ENCODE data around the gene LTBP1. TPM values are rescaled to one million over a fixed set of nuclear protein-coding genes. Genes with fewer than 3 reads are reported as not detected.

Gene LTBP1
- total RNA-seq, 2 experiments from 2014 or later, result 0.14 to 0.31 TPM

DNA sequence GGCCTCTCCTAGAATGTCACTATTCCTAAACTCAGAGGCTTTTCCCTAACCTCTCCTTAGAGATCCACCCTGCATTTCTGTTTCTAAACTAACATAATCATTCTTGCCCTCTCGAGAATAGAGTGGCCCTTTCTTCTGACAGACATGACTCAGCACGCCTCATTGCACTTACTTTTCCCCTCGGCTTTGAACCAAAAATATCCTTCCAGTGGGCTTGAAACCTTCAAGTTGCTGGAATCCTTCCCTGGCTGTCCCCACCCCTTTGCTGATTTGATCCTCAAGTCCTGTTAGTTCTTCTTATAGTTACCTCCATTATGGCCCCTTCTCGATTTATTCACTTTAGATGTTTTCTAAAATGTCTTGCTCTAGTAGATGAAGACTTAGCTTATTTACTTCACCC, 158.0 kb downstream of the LTBP1 start:
- H3K36me3 Mint-ChIP-seq, result no peaks in the 10 kb centered on the region
- no peaks in the 10 kb centered on the region for H3K9me3 Mint-ChIP-seq
- no peak for DNase-seq
- no peak overlapping the region for H3K27ac Mint-ChIP-seq
- H3K4me3 Mint-ChIP-seq, result no peak overlapping the region
- peaks cover 13% of the 10 kb centered on the region for H3K27me3 Mint-ChIP-seq
- no peaks in the 10 kb centered on the region for H3K4me1 Mint-ChIP-seq

DNA sequence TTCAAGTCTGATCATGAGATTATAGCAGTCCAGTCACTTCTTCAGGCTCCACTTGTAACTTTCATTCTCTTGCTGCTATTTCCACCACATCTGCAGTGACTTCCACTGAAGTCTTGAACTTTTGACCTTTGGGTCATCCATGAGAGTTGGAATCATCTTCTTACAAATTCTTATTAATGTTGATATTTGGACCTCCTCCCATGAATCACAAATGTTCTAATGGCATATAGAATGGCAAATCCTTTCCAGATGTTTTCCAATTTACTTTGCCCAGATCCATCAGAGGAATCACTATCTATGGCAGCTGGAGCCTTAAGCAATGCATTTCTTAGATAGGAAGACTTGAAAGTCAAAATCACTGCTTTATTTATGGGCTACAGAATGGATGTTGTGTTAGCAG, 159.4 kb downstream of the LTBP1 start:
- Mint-ChIP-seq H3K36me3 (no peaks in the 10 kb centered on the region), H3K27ac (no peak overlapping the region), H3K9me3 (no peaks in the 10 kb centered on the region), H3K27me3 (peaks cover 17% of the 10 kb centered on the region), H3K4me1 (no peaks in the 10 kb centered on the region), H3K4me3 (no peak overlapping the region)
- no peak for DNase-seq

DNA sequence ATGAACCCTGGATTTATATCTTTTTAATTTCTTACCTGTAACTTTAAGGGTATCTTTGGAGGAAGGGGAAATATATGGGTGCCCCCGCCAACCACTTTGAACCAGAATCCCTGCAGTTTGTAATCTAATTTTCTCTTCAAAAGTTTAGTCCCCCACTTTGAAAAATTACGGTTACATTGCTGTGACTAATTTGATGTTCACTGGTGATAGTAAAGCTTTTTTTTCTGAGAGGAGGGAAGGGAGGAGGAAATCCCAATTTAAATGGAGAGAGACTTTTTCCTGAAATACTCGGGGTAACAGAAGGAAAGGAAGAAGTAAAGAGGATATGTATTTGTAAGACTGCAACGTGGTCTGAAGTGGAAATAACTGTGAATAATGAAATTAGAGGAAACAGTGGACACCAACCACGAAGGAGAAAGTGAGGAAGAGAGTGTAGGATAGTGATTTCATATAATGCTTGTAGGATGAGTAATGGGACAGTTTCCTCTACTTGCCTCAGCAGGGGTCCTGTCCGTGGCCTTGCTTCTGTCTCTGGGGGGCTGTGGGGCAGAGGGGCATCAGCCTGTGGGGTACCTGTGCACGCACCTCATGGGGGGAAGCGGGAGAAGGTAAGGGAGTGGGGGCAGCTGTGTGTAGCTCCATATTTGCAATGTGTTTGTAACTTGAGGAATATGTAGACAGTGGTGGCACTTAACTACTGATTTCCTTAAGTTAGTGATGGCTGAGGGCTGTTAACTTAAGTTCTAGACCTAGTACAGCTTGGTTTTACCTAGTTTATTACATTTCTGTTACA, 161.1 kb downstream of the LTBP1 start:
- Mint-ChIP-seq H3K36me3 (no peaks in the 10 kb centered on the region), H3K4me1 (no peaks in the 10 kb centered on the region), H3K9me3 (no peaks in the 10 kb centered on the region), H3K4me3 (no peak overlapping the region), H3K27ac (no peak overlapping the region), H3K27me3 (peaks cover 21% of the 10 kb centered on the region)
- no peak for DNase-seq

DNA sequence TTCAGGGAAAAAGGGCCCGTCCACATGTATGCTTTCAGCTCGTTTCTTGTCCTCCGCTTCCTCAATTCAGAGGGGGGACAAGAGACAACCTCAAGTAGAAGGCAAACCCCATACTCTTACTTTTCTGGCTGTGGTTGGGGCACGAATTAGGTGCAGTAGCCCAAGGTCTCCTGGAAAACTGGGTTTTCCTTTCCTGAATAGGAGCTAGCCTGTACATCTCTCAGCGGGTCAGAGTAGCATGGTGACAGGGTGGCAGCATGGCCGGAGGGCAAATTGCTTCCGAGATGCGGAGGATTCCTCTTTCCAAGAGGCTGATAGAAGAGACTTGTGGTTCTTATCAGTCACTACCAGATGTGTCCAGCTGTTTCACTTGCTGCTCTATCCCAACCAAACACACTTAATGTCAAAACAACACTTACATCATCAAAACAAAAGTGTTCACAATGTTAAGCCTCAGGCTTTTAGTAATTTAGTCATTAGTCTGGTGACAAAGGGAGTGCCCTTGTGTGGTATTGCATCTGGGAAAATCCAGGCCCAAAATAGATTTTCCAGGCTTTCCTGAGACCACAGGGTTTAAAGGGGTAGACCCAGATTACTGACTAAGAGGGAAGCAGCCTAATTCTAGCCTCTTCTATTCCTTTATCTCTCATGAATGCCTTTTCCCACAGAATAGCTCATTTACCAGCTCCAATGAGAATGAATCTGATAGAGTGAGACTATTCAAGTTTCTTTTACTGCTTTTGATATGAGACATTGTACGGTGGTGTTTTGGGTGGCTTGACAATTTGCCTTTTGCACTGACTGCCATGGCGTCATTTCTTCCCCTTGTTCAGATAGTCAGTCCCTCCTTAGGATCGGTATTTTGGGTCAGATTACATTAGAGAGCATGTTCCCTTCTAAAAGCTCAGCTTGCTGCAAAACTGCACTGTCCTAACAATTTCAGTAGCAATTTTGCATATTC, 162.0 kb downstream of the LTBP1 start:
- Mint-ChIP-seq H3K36me3 (no peaks in the 10 kb centered on the region), H3K27me3 (peaks cover 21% of the 10 kb centered on the region), H3K4me1 (no peaks in the 10 kb centered on the region), H3K27ac (no peak overlapping the region), H3K4me3 (no peak overlapping the region), H3K9me3 (no peaks in the 10 kb centered on the region)
- DNase-seq, result no peak

DNA sequence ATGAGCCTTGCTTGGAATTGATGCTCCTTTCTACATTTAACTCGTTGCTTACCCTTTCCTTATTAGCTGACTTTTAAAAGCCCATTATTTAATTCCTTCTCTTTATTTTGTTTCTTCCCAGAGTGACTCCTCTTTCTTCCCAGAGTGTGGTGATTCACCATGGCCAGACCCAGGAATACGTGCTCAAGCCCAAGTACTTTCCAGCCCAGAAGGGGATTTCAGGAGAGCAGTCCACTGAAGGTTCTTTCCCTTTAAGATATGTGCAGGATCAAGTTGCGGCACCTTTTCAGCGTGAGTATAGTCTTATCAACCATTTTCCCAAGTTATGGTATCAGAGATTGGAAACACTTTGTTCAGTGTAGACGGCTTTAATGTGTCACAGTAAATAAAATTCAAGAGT, 163.7 kb downstream of the LTBP1 start:
- Mint-ChIP-seq H3K27me3 (peaks cover 13% of the 10 kb centered on the region), H3K27ac (no peak overlapping the region), H3K36me3 (no peaks in the 10 kb centered on the region), H3K4me3 (no peak overlapping the region), H3K9me3 (no peaks in the 10 kb centered on the region), H3K4me1 (no peaks in the 10 kb centered on the region)
- no peak for DNase-seq

DNA sequence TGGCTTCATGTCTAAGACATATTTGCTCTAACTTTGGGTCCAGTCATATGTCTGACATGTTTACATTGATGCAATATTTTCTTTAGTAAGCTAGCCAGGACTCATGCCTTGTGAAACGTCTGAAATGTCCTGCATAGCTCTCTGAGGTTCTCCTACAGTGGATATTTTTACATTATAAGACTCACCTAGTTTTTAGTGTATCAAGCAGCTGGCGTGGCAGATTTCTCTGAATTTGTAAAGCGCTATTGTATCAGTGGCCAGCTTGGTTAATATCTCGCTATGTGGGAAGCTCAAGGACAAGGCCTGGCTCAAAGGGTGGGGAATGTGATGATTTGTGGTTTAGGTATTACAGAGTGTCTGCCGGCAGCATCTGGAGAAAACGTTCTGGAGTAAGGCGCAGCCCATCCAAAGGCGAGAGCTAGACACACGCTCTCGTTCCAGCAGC, 164.3 kb downstream of the LTBP1 start:
- no peak for DNase-seq
- H3K36me3 Mint-ChIP-seq, result no peaks in the 10 kb centered on the region
- H3K27ac Mint-ChIP-seq, result no peak overlapping the region
- no peaks in the 10 kb centered on the region for H3K4me1 Mint-ChIP-seq
- no peaks in the 10 kb centered on the region for H3K9me3 Mint-ChIP-seq
- H3K4me3 Mint-ChIP-seq, result no peak overlapping the region
- H3K27me3 Mint-ChIP-seq, result peaks cover 13% of the 10 kb centered on the region

DNA sequence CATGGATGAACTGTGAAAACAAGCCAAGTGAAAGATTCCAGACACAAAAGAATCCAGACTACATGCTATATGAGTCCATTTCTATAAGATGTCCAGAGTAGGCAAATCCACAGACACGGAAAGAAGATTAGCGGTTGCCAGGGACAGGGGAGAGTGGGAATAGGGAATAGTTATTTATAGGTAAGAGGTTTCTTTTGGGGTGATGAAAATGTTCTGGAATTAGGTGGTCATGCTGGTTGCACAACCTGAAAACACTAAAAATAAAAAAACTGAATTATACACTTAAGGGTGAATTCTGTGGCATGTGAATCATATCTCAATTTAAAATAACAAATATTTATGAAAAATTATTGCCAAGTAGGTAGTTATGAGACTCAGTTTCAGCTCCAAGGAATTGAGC, 168.4 kb downstream of the LTBP1 start:
- Mint-ChIP-seq H3K27ac (no peak overlapping the region), H3K4me1 (no peaks in the 10 kb centered on the region), H3K4me3 (no peak overlapping the region), H3K9me3 (no peaks in the 10 kb centered on the region), H3K36me3 (no peaks in the 10 kb centered on the region), H3K27me3 (peaks cover 13% of the 10 kb centered on the region)
- DNase-seq, result no peak

DNA sequence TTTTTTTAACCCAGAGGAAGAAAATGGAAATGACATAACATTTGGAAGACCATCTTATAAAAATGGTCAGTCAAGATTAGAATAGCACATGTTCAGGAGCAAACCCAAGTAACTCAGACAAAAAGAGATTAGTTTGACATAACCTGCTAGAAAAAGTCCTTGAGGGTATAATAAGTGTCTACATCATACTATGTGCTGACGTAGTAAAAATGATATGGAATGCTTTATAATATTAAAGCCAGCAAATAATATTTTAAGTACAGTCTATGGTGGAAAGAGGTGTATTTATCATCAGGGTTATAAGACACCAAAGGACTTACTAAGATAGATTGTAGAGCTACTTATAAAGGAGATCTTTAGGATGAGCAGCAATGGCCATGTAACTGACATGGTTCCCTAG, 169.0 kb downstream of the LTBP1 start:
- H3K27me3 Mint-ChIP-seq, result peaks cover 9% of the 10 kb centered on the region
- no peak overlapping the region for H3K27ac Mint-ChIP-seq
- H3K9me3 Mint-ChIP-seq, result no peaks in the 10 kb centered on the region
- no peak overlapping the region for H3K4me3 Mint-ChIP-seq
- no peaks in the 10 kb centered on the region for H3K36me3 Mint-ChIP-seq
- no peak for DNase-seq
- no peaks in the 10 kb centered on the region for H3K4me1 Mint-ChIP-seq

DNA sequence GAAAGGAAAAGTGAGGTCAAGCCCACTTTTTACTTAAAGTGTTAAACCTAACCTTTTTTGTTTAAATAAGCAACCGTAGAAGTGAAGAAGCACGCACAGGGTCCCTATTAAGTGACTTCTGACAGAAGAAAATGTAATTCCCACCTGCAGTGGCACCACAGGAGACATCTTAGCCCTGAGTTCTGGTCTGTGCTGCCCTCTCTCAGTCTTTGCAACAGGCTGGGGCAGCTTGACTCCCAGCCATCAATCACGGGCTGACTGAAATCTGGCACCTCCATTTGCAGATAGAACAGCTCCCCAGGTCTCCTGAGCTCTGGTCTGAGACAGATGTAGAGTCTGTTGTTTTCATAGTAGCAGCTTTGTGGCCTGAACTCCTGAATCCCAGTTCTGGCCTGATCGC, 170.0 kb downstream of the LTBP1 start:
- Mint-ChIP-seq H3K27ac (no peak overlapping the region), H3K4me3 (no peak overlapping the region), H3K27me3 (peaks cover 5% of the 10 kb centered on the region), H3K9me3 (no peaks in the 10 kb centered on the region), H3K4me1 (no peaks in the 10 kb centered on the region), H3K36me3 (no peaks in the 10 kb centered on the region)
- no peak for DNase-seq

DNA sequence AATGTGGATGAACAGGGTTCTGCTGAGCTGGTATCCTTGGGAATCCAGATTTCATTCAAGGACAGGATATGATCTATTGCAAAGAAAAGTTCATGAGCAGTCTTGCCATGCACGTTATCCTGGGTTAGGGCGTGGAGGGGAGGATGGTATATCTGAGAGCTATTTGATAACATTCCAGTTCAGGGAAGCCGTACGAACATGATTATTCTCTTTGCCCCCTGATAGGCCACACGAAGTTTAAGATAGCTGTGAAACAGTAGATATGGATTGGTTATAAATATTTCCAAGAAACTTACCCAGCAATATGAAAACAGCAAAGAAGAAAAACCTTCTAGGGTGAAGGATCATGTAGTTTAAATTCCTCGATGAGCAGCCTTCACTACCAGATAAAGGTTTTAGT, 171.9 kb downstream of the LTBP1 start:
- H3K27ac Mint-ChIP-seq, result no peak overlapping the region
- no peaks in the 10 kb centered on the region for H3K36me3 Mint-ChIP-seq
- no peaks in the 10 kb centered on the region for H3K9me3 Mint-ChIP-seq
- DNase-seq, result no peak
- H3K4me1 Mint-ChIP-seq, result no peaks in the 10 kb centered on the region
- H3K4me3 Mint-ChIP-seq, result no peak overlapping the region
- H3K27me3 Mint-ChIP-seq, result peaks cover 5% of the 10 kb centered on the region

DNA sequence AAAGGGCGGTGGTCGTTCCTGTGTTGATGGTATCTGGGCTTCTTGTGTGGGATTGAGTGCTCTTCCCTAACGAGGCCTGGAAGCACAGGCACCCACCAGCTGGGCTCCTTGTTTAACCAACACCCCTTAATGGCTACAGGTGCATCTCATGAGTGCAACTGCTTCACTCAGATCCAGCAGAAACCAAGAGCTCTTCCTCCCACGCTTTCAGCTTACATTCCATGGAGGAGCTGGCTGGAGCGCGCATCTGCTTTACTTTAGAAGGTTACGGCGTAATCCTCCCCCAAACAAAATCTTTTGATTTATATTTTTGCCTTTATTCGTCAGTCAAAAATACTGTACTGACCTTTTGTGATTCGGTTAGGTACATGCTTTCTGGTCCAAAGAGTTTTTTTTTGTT, 174.7 kb downstream of the LTBP1 start:
- Mint-ChIP-seq H3K4me3 (no peak overlapping the region), H3K27ac (no peak overlapping the region), H3K36me3 (no peaks in the 10 kb centered on the region), H3K27me3 (peaks cover 13% of the 10 kb centered on the region), H3K4me1 (no peaks in the 10 kb centered on the region), H3K9me3 (no peaks in the 10 kb centered on the region)
- DNase-seq, result no peak

DNA sequence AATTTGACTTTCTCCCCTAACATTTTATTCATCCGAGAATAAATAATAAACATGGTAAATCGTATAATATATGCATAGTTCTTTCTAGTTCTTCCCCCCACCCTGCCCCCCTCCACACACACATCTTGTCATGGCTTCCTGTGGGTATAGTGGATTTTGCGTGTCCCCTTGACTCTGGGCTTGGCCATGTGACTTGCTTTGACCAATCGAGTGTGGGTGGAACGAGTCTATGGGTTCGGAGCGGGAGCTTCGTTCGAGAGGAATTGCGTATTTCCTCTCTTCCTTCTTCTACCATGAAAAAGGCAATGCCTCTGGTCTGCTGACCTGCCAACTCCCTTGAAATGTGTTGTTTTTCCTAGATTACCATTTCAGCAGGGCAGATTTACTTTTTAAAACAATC, 175.2 kb downstream of the LTBP1 start:
- Mint-ChIP-seq H3K27me3 (peaks cover 13% of the 10 kb centered on the region), H3K4me3 (no peak overlapping the region), H3K4me1 (no peaks in the 10 kb centered on the region), H3K9me3 (no peaks in the 10 kb centered on the region), H3K27ac (no peak overlapping the region), H3K36me3 (no peaks in the 10 kb centered on the region)
- no peak for DNase-seq

DNA sequence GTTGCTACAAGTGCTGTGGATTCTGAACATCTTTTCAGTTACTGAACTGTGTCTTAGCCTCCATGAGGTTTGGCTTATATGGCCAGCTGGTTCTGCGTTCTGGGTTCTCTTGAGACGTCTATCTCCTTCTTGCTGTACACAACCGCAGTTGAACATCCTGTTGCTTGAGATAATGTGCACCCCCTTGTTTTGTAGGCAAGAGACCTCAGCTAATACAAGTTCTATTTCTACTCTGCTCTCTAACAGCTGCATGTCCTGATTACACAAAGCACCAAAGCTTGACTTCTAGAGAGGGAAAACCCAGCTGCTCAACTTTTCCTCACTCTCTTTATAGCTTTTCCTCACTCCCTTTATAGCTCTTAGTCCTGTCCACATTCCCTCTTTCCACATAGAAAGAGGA, 176.0 kb downstream of the LTBP1 start:
- Mint-ChIP-seq H3K4me1 (no peaks in the 10 kb centered on the region), H3K36me3 (no peaks in the 10 kb centered on the region), H3K9me3 (no peaks in the 10 kb centered on the region), H3K27ac (no peak overlapping the region), H3K27me3 (peaks cover 8% of the 10 kb centered on the region), H3K4me3 (no peak overlapping the region)
- DNase-seq, result no peak

DNA sequence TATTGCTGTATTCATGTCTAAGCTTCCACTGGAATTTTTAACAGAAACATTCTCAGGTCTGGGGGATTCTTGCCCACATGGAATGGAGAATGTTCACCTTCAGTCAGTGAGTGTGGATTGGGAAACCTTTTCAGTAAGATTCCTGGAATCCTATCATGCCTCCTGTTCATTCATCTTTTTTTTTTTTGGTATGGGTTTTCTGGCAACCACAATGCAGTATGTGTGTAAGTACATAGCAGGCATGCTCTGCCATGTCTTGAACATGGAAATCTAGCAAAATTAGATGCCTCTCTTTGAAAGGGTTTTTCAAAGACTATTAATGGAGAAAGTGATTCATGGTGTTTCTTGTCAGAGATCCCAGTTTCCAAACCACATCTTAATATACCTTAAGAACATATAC, 176.5 kb downstream of the LTBP1 start:
- Mint-ChIP-seq H3K9me3 (no peaks in the 10 kb centered on the region), H3K27me3 (peaks cover 8% of the 10 kb centered on the region), H3K36me3 (no peaks in the 10 kb centered on the region), H3K27ac (no peak overlapping the region), H3K4me3 (no peak overlapping the region), H3K4me1 (no peaks in the 10 kb centered on the region)
- no peak for DNase-seq

DNA sequence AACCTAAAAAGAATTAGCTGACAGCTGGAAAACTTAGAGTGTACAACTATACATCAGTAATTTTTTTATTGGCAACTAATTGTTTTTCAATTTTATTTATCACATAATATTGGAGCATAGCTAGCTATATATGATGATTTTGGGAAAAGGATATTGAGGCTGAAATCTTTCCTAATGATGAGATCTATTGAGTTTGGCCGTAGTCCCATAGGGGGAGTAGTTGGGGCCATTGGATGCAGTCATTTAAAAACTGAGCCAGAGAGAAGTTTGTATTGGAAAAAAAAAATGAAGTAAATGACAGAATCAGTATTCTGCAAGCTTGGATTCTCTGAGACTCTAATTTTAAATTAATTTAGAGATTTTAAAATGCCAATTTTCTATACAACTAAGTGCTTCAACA, 179.8 kb downstream of the LTBP1 start:
- peaks cover 8% of the 10 kb centered on the region for H3K27me3 Mint-ChIP-seq
- no peak overlapping the region for H3K27ac Mint-ChIP-seq
- no peaks in the 10 kb centered on the region for H3K4me1 Mint-ChIP-seq
- H3K4me3 Mint-ChIP-seq, result no peak overlapping the region
- H3K36me3 Mint-ChIP-seq, result no peaks in the 10 kb centered on the region
- no peak for DNase-seq
- no peaks in the 10 kb centered on the region for H3K9me3 Mint-ChIP-seq
